Activated CD8-positive, alpha-beta memory T cell treated with anti-CD3 and anti-CD28 coated beads, Interleukin-2, amount 50 U/mL, for 4 hours (primary cell): Measurements from ENCODE around the gene ANHX.

Experiments used
- DNase-seq: peaks from one replicate; pipeline ENCODE4 v3.0.0-alpha.2; 2020

ANHX gene

DNA sequence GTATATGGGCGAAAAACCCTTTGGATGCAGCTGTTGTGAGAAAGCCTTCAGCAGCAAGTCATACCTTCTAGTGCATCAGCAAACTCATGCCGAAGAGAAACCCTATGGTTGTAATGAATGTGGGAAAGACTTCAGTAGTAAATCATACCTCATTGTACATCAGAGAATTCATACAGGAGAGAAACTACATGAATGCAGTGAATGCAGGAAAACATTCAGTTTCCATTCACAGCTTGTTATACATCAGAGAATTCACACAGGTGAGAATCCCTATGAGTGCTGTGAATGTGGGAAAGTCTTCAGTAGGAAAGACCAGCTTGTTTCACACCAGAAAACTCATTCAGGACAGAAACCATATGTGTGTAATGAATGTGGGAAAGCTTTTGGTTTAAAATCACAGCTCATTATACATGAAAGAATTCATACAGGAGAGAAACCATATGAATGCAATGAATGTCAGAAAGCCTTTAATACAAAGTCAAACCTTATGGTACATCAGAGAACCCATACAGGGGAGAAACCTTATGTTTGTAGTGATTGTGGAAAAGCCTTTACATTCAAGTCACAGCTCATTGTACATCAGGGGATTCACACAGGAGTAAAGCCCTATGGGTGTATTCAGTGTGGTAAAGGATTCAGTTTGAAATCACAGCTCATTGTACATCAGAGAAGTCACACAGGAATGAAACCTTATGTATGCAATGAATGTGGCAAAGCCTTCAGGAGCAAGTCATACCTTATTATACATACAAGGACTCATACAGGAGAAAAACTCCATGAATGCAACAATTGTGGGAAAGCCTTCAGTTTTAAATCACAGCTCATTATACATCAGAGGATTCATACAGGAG lies 33.0 kb downstream of the ANHX start:
- no peak for DNase-seq

DNA sequence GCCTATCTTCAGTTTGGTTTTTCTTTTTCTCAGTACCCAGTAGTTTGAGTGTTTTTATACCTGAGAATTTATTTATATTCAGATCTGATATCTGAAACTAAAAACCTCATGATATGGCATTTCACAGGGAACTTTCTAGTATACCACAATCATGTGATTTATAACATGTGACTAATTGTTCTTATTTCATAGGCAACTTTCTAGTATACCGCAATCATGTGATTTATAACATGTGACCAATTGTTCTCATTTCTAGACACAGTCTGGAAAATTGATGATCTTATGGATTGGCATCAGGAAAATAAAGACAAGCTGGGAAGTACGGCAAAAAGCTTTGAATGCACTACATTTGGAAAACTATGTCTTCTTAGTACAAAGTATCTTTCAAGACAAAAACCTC lies 33.8 kb downstream of the ANHX start:
- DNase-seq = no peak

DNA sequence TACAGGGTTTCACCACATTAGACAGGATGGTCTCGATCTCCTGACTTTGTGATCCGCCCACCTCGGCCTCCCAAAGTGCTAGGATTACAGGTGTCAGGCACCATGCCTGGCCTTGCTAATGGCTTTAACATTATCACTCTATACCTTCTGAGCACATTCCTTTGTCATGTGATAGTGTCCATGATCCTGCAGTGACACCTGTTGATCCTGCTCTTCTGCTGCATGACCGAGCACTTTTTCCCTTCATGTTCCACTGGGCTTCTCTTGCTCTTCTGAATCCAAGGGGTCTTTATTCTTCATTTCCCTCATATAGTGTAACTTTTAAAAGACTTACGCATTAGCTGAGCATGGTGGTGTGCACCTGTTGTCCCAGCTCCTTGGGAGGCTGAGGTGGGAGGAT lies 42.8 kb downstream of the ANHX start:
- DNase-seq = no peak

DNA sequence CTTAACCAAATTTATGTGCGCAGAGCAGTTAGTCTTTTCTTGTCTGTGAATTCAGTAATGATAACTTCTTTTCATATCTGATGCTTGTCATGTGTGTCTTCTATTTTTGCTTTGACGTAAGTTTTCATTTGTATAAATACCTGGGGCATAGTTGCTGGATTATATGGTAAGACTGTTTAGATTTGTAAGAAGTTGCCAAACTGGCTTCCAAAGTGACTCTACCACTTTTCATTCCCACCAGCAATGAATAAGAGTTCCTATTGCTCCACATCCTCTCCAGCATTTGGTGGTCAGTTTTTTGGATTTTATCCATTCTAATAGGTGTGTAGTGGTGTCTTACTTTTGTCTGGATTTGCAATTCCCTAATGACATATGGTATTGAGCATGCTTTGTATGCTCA lies 45.5 kb downstream of the ANHX start:
- DNase-seq = no peak

DNA sequence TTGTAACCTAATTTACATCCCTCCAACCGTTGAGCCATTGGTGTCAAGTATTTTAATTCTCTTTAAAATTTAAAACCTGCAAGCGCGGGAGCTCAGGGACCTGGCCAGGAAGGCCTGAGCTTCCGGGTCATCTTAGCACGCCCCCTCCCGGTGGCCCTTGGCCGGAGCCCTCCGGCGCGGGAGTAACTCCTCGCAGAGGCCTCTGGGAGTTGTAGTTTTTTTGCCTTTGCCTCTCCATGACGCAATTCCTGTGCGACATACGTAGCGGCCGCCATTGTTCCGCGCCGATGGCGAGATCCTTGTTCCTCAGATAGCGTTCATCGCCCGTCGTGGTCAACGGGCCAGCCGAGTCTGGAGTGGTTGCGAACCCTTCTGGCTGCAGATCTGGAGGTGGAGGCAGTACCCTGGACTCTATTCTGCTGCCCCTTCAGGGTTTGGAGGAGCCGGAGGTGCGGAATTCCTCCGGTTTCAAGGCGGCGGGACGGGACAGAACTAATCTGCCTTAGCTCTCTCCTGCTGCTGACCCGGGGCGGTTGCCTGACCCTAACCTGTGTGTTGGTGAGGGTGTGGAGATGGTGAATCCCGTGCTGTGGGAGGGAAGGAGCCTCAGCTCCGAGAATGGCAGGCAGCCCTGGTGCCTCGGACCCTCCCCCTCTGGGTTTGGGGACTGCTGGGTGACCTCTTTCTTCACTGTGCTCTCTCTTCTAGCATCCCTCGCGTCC lies 54.3 kb downstream of the ANHX start, which contains the start of gene ZNF268:
Gene ZNF268, plus strand, starts transcription at position 258 of the 722 bp plus-strand sequence. CDS start 503 bp downstream, outside the sequence.
- DNase-seq = peak; percentile 86

DNA sequence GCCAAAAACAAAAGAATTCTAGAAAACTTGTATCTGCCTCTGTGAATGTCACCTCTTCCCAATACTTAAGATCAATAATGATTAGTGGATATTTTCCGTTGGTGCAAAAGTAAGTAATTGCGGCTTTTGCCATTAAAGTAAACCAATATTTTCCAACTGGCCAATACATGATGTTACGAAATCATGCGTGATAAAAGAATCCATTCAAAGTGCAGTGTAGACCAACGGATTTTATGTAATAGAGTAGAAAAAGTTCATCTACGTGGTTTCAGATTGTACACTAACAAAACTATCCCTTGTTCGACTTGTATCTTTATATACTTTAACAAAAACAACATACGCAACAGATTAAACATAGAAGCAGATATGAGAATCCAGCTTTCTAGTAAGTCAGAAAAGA lies 55.0 kb downstream of the ANHX start:
- DNase-seq = no peak

DNA sequence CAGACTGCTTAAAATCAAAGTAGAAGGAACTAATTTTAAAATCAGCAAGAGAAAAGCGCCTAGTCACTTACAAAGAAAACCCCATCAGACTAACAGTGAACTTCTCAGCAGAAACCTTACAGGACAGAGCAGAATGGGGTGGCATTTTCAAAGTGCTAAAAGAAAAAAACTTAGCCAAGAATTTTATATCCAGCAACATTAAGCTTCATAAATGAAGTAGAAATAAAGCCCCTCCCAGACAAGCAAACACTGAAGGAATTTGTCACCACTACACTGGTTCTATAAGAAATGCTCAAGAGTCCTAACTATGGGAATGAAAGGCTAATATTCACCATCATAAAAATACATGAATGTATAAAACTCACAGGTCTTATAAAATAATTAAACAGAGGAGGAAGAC lies 60.8 kb downstream of the ANHX start:
- no peak for DNase-seq

DNA sequence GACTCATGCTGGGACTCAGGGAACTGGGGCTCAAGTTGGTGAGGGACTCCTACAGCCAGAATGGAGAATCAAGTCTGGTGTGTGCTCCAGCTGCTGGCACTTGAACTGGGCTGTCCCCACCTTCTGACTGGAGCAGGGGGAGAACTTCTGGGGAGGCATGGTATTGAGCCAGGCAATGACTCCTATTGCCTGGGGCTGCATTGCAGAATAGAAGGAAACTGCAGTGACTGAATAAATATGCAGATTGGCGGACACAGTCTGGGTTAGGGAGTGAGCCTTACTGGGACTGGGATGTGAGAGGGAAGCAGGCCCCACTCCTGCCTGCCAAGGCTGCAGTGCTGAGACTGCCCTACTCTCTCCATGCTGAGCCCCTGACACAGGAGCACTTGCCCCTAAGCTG lies 63.2 kb downstream of the ANHX start:
- no peak for DNase-seq
